Caco-2 (cell line): ENCODE results near the gene ERCC2. TPM values are rescaled to one million over a fixed set of nuclear protein-coding genes. Genes with fewer than 3 reads are reported as not detected.

Source experiments
- BruUV-seq: library from RNA; stranded (reverse); fragments of 400-500 nt; replicated peaks from 2 replicates; lab custom pipeline; 2021; lab: Mats Ljungman, UMichigan
- CTCF ChIA-PET: fragments of 300-600 bp; sonication (Branson Sonifier 250); formaldehyde crosslinking; loops from one replicate; lab custom pipeline; 2022; ENCODE audit warnings: antibody characterized with exemption; lab: Charles Lee
- POLR2A ChIA-PET: fragments of 300-600 bp; sonication (Branson Sonifier 250); formaldehyde crosslinking; loops from one replicate; lab custom pipeline; 2022; ENCODE audit warnings: antibody characterized with exemption; lab: Charles Lee
- DNase-seq, 2 experiments: peaks; one replicate each; pipeline versions ENCODE4 v3.0.0 to v3.0.0-alpha.2; 2020 to 2022
- H3K27me3 ChIP-seq: replicated peaks from 2 replicates; pipeline ENCODE4 v1.6.0; 2011; ENCODE audit warnings: low read length; ENCODE audit not compliant: control insufficient read depth, insufficient read depth
- H3K36me3 ChIP-seq: 2 replicates; pipeline ENCODE4 v1.5.1; 2011; ENCODE audit warnings: low read length; ENCODE audit not compliant: control insufficient read depth, insufficient read depth
- H3K4me1 ChIP-seq: fragments of 250-450 bp; sonication (Bioruptor Pico); 2 replicates; pipeline ENCODE4 v1.5.1; 2020; ENCODE audit warnings: mild to moderate bottlenecking
- H3K4me3 ChIP-seq: 2 replicates; pipeline ENCODE4 v1.5.1; 2011; ENCODE audit warnings: low read depth, mild to moderate bottlenecking, control low read depth, low read length
- H3K9me3 ChIP-seq: fragments of 250-450 bp; sonication (Bioruptor Pico); 2 replicates; pipeline ENCODE4 v1.5.1; 2020; ENCODE audit warnings: mild to moderate bottlenecking, moderate library complexity
- H3K27ac Mint-ChIP-seq: one replicate; pipeline ENCODE4 v1.8.0; 2022; ENCODE audit warnings: mixed read lengths; ENCODE audit not compliant: unreplicated experiment
- H3K27me3 Mint-ChIP-seq: one replicate; pipeline ENCODE4 v1.8.0; 2022; ENCODE audit warnings: mixed read lengths; ENCODE audit not compliant: insufficient read depth, unreplicated experiment
- H3K36me3 Mint-ChIP-seq: one replicate; pipeline ENCODE4 v1.8.0; 2022; ENCODE audit warnings: mild to moderate bottlenecking, mixed read lengths; ENCODE audit not compliant: insufficient read depth, unreplicated experiment
- H3K4me1 Mint-ChIP-seq: one replicate; pipeline ENCODE4 v1.8.0; 2022; ENCODE audit warnings: low read depth, mixed read lengths; ENCODE audit not compliant: unreplicated experiment
- H3K4me3 Mint-ChIP-seq: one replicate; pipeline ENCODE4 v1.8.0; 2022; ENCODE audit warnings: mild to moderate bottlenecking, moderate library complexity, mixed read lengths; ENCODE audit not compliant: unreplicated experiment
- H3K9me3 Mint-ChIP-seq: one replicate; pipeline ENCODE4 v1.8.0; 2022; ENCODE audit warnings: mixed read lengths; ENCODE audit not compliant: unreplicated experiment
- intact Hi-C: fragments of 100-400 bp; cut with micrococcal nuclease; formaldehyde crosslinking; loops from one replicate; pipeline ENCODE4 v1.10.0; 2022; ENCODE audit not compliant: unreplicated experiment
- total RNA-seq: library from RNA; stranded (reverse); gene quantifications from 2 replicates; pipeline ENCODE4 v1.2.3, GENCODE V29; 2022
- TF ChIP-seq, protein P1 (sequence below), 2 experiments: fragments of 200-600 bp in 1 of 2; IDR thresholded peaks; 1 replicate in 1 of 2; 2 replicates in 1 of 2; pipeline versions ENCODE4 v1.5.1 to v1.8.0; 2011 to 2022; ENCODE audit warnings: antibody characterized with exemption in 1 of 2, control low read depth in 1 of 2, inconsistent platforms in 1 of 2, low read depth in 1 of 2, low read length in 1 of 2, mild to moderate bottlenecking in 1 of 2, moderate library complexity in 1 of 2; ENCODE audit not compliant: insufficient read depth in 1 of 2, severe bottlenecking in 1 of 2, unreplicated experiment in 1 of 2

Gene ERCC2
- total RNA-seq, 1 experiment from 2014 or later, result 86.8 TPM

DNA sequence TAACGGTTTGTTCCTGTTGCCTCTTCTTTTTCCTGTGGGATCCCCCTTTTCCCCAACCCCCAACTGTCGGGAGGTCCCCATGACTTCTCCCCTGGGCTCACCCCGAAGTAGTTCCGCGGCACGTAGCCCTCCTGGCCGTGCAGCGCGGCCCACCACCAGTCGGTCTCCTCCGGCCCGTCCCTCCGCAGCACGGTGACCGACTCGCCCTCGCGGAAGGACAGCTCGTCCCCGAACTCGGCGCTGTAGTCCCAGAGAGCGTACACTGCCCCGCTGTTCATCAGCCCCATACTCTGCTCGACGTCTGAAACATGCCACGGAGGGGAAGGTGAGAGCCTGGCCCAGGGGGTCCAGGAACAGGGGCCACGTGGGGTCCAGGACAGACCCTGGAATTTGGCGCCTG is 12.1 kb upstream of the ERCC2 start:
- no TSS peak for BruUV-seq
- Mint-ChIP-seq H3K4me1 (no peaks in the 10 kb centered on the region), H3K4me3 (no peak overlapping the region), H3K27ac (peak overlapping the region; percentile 73), H3K9me3 (no peaks in the 10 kb centered on the region), H3K27me3 (no peaks in the 10 kb centered on the region), H3K36me3 (peaks cover 34% of the 10 kb centered on the region)
- no peak for DNase-seq
- TF ChIP-seq, protein P1, sequence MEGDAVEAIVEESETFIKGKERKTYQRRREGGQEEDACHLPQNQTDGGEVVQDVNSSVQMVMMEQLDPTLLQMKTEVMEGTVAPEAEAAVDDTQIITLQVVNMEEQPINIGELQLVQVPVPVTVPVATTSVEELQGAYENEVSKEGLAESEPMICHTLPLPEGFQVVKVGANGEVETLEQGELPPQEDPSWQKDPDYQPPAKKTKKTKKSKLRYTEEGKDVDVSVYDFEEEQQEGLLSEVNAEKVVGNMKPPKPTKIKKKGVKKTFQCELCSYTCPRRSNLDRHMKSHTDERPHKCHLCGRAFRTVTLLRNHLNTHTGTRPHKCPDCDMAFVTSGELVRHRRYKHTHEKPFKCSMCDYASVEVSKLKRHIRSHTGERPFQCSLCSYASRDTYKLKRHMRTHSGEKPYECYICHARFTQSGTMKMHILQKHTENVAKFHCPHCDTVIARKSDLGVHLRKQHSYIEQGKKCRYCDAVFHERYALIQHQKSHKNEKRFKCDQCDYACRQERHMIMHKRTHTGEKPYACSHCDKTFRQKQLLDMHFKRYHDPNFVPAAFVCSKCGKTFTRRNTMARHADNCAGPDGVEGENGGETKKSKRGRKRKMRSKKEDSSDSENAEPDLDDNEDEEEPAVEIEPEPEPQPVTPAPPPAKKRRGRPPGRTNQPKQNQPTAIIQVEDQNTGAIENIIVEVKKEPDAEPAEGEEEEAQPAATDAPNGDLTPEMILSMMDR (IDR thresholded peaks at IDR 0.05; ENCODE audit: insufficient read depth in 1 of 2, low read depth in 1 of 2, low read length in 1 of 2, severe bottlenecking in 1 of 2, unreplicated experiment in 1 of 2), result no peak
- Histone ChIP-seq H3K4me3 (no peak overlapping the region), H3K36me3 (no peaks in the 10 kb centered on the region), H3K27me3 (no peaks in the 10 kb centered on the region), H3K4me1 (no peaks in the 10 kb centered on the region), H3K9me3 (no peaks in the 10 kb centered on the region)
- ChIA-PET CTCF (no interaction called here), POLR2A (no interaction called here)
- intact Hi-C loops, result no loop called here

DNA sequence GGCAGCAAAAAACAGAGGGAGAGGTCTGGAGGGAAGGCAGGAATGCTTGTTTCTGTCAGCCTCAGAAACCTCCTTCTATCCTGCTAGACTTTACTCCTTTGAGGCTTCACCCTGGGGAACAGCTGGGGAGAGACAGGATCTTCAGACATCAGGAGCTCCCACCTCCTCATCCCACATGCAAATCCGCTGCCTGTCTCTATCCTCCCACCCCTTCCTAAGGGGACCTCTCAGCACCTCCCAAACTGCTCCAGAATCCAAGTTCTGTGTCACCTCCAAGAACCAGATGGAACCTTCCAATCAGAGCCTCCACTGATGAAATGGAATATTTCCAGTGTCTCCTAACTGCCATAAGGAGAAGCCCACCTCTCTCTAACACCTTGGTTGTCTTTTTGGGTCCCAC is 9.7 kb upstream of the ERCC2 start:
- Histone ChIP-seq H3K9me3 (no peaks in the 10 kb centered on the region), H3K4me1 (peaks cover 17% of the 10 kb centered on the region), H3K36me3 (no peaks in the 10 kb centered on the region), H3K4me3 (no peak overlapping the region), H3K27me3 (no peaks in the 10 kb centered on the region)
- Mint-ChIP-seq H3K36me3 (peaks cover 32% of the 10 kb centered on the region), H3K27ac (no peak overlapping the region), H3K9me3 (no peaks in the 10 kb centered on the region), H3K4me3 (no peak overlapping the region), H3K27me3 (no peaks in the 10 kb centered on the region), H3K4me1 (peaks cover 5% of the 10 kb centered on the region)
- ChIA-PET POLR2A (no interaction called here), CTCF (no interaction called here)
- DNase-seq, result no peak
- TF ChIP-seq, protein P1 (IDR thresholded peaks at IDR 0.05; ENCODE audit: insufficient read depth in 1 of 2, low read depth in 1 of 2, low read length in 1 of 2, severe bottlenecking in 1 of 2, unreplicated experiment in 1 of 2), result no peak
- BruUV-seq, result no TSS peak
- intact Hi-C loops, result no loop called here

DNA sequence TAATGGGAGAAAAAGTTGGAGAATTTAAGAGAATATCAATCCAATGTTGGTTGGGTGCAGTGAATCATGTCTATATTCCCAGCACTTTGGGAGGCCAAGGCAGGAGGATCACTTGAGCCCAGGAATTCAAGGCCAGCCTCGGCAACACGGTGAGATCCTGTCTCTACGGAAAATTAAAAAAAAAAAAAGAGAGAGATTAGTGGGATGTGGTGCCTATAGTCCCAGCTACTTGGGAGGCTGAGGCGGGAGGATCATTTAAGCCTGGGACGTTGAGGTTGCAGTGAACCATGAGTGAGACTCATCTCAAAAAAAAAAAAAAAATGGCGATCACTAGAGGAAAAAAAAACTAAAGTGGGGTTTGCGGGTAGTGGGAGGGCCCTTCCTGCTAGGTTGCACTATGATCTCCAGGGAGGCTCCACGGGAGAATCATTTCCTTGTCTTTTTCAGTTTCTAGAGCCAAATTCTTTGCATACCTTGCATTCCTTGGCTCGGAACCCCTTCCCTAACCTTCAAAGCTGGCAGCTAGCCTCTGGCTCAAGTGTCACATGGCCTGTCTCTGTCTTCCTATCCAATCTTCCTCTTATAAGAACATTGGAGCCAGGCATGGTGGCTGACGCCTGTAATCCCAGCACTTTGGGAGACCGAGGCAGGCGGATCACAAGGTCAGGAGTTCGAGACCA is 5.8 kb upstream of the ERCC2 start:
- H3K4me3 ChIP-seq, result no peak overlapping the region
- Mint-ChIP-seq H3K4me1 (peaks cover 12% of the 10 kb centered on the region), H3K4me3 (peak overlapping the region; percentile 45), H3K27ac (peak overlapping the region; percentile 93), H3K36me3 (peaks cover 25% of the 10 kb centered on the region), H3K27me3 (no peaks in the 10 kb centered on the region), H3K9me3 (no peaks in the 10 kb centered on the region)
- BruUV-seq, result no TSS peak
- TF ChIP-seq, protein P1 (IDR thresholded peaks at IDR 0.05; ENCODE audit: insufficient read depth in 1 of 2, low read depth in 1 of 2, low read length in 1 of 2, severe bottlenecking in 1 of 2, unreplicated experiment in 1 of 2), result no peak
- intact Hi-C loops, result loop anchor here (5.0 kb wide), 1 partner anchor 46 kb away; the partner anchor contains the start of gene ERCC1
- H3K9me3 ChIP-seq, result no peaks in the 10 kb centered on the region
- H3K27me3 ChIP-seq, result no peaks in the 10 kb centered on the region
- H3K4me1 ChIP-seq, result peaks cover 17% of the 10 kb centered on the region
- CTCF ChIA-PET, result interaction anchor here (0.6 to 1.0 kb wide), 3 partner anchors 28 to 112 kb away, joined by 3 to 7 read pairs (median 3); no protein-coding TSS in a partner anchor
- POLR2A ChIA-PET, result interaction anchor here (0.9 kb wide), 1 partner anchor 91 kb away, joined by 7 read pairs; no protein-coding TSS in a partner anchor
- H3K36me3 ChIP-seq, result no peaks in the 10 kb centered on the region
- DNase-seq, result peak; percentile 84 to 93
